GM10847 (cell line): ENCODE results near the gene ABL2.
A peak's percentile ranks its signal among the peaks of the same experiment; 100 is the strongest.

Experiments used
- POLR2A ChIP-seq: IDR thresholded peaks from 2 replicates; pipeline ENCODE4 v1.6.1; 2011; ENCODE audit not compliant: insufficient read length; ENCODE audit errors: extremely low read depth

The ABL2 gene

GRCh38 chr1:179229214-179230140, at the start of gene ABL2:
Gene ABL2, minus strand, starts transcription at chr1:179229677. Its CDS starts 280 bp downstream, at chr1:179229397.
- TF ChIP-seq POLR2A = peak; percentile 21

GRCh38 chr1:179278920-179279319, 49.4 kb upstream of the ABL2 start:
- no peak for TF ChIP-seq POLR2A

GRCh38 chr1:179269071-179269470, 39.6 kb upstream of the ABL2 start:
- TF ChIP-seq POLR2A = no peak

- TF ChIP-seq POLR2A = no peak
Observed at GRCh38 chr1:179264507-179264906, 35.0 kb upstream of the ABL2 start.

GRCh38 chr1:179263121-179263520, 33.6 kb upstream of the ABL2 start:
- TF ChIP-seq POLR2A = no peak

- no peak for TF ChIP-seq POLR2A
Observed at GRCh38 chr1:179262183-179262582, 32.7 kb upstream of the ABL2 start.

- no peak for TF ChIP-seq POLR2A
Observed at GRCh38 chr1:179253286-179253972, 24.0 kb upstream of the ABL2 start.

GRCh38 chr1:179252606-179253005, 23.1 kb upstream of the ABL2 start:
- no peak for TF ChIP-seq POLR2A

GRCh38 chr1:179251675-179252074, 22.2 kb upstream of the ABL2 start:
- TF ChIP-seq POLR2A = no peak

GRCh38 chr1:179247923-179248322, 18.4 kb upstream of the ABL2 start:
- no peak for TF ChIP-seq POLR2A

GRCh38 chr1:179241530-179242097, 12.1 kb upstream of the ABL2 start:
- no peak for TF ChIP-seq POLR2A

- no peak for TF ChIP-seq POLR2A
Observed at GRCh38 chr1:179237222-179237621, 7.7 kb upstream of the ABL2 start.

- no peak for TF ChIP-seq POLR2A
Observed at GRCh38 chr1:179234863-179235262, 5.4 kb upstream of the ABL2 start.

GRCh38 chr1:179231923-179232322, 2.4 kb upstream of the ABL2 start:
- TF ChIP-seq POLR2A = no peak

GRCh38 chr1:179230721-179231120, 1.2 kb upstream of the ABL2 start:
- no peak for TF ChIP-seq POLR2A

- no peak for TF ChIP-seq POLR2A
Observed at GRCh38 chr1:179230251-179230650, 774 bp upstream of the ABL2 start.

- no peak for TF ChIP-seq POLR2A
Observed at GRCh38 chr1:179228783-179229213, 679 bp downstream of the ABL2 start.

- TF ChIP-seq POLR2A = no peak
Observed at GRCh38 chr1:179226738-179227137, 2.7 kb downstream of the ABL2 start.
